Parathyroid adenoma (tissue), 2 donors: ENCODE results near the gene WDR88.

ENCODE experiments used
- H2AFZ ChIP-seq: fragments of 300-600 bp; sonication (generic); one replicate; pipeline ENCODE4 v1.7.0; 2017; ENCODE audit warnings: antibody characterized with exemption, mild to moderate bottlenecking
- H3K27ac ChIP-seq: fragments of 300-600 bp; sonication (generic); one replicate; pipeline ENCODE4 v1.7.0; 2017
- H3K27me3 ChIP-seq: fragments of 300-600 bp; sonication (generic); one replicate; pipeline ENCODE4 v1.7.0; 2017; ENCODE audit warnings: low read length; ENCODE audit not compliant: control insufficient read depth, insufficient read depth
- H3K36me3 ChIP-seq: fragments of 300-600 bp; sonication (generic); one replicate; pipeline ENCODE4 v1.7.0; 2017; ENCODE audit warnings: low read length; ENCODE audit not compliant: control insufficient read depth, insufficient read depth
- H3K4me1 ChIP-seq: fragments of 300-600 bp; sonication (generic); one replicate; pipeline ENCODE4 v1.7.0; 2017; ENCODE audit warnings: control low read depth
- H3K4me2 ChIP-seq: fragments of 300-600 bp; sonication (generic); one replicate; pipeline ENCODE4 v1.7.0; 2017; ENCODE audit warnings: low read length
- H3K4me3 ChIP-seq: fragments of 300-600 bp; sonication (generic); one replicate; pipeline ENCODE4 v1.7.0; 2017; ENCODE audit warnings: low read depth, low read length
- H3K79me2 ChIP-seq: fragments of 300-600 bp; sonication (generic); one replicate; pipeline ENCODE4 v1.7.0; 2017; ENCODE audit warnings: control low read depth
- H3K9ac ChIP-seq: fragments of 300-600 bp; sonication (generic); one replicate; pipeline ENCODE4 v1.7.0; 2017; ENCODE audit warnings: mild to moderate bottlenecking
- H3K9me3 ChIP-seq: fragments of 300-600 bp; sonication (generic); one replicate; pipeline ENCODE4 v1.7.0; 2017; ENCODE audit warnings: low read length; ENCODE audit not compliant: control insufficient read depth
- CTCF ChIP-seq: fragments of 300-600 bp; sonication (generic); IDR thresholded peaks from one replicate; pipeline ENCODE4 v1.7.0; 2017; ENCODE audit warnings: antibody characterized with exemption, mild to moderate bottlenecking
- donor health status: primary hyperparathyroidism.

WDR88 gene

GRCh38 chr19:33090179-33090578 lies 41.7 kb upstream of the WDR88 start:
- Histone ChIP-seq H3K4me2 (no peak overlapping the region), H3K9ac (no peak overlapping the region), H3K4me3 (no peak overlapping the region), H3K79me2 (no peaks in the 10 kb centered on the region), H3K27ac (no peak overlapping the region), H3K9me3 (no peaks in the 10 kb centered on the region), H3K27me3 (no peaks in the 10 kb centered on the region), H3K4me1 (no peaks in the 10 kb centered on the region), H2AFZ (no peak overlapping the region), H3K36me3 (no peaks in the 10 kb centered on the region)
- no peak for TF ChIP-seq CTCF

GRCh38 chr19:33093420-33094210 lies 38.3 kb upstream of the WDR88 start:
- Histone ChIP-seq H3K4me1 (peaks cover 11% of the 10 kb centered on the region), H3K27ac (no peak overlapping the region), H3K9me3 (no peaks in the 10 kb centered on the region), H3K36me3 (no peaks in the 10 kb centered on the region), H3K4me3 (no peak overlapping the region), H2AFZ (no peak overlapping the region), H3K27me3 (no peaks in the 10 kb centered on the region), H3K79me2 (no peaks in the 10 kb centered on the region), H3K4me2 (no peak overlapping the region), H3K9ac (no peak overlapping the region)
- TF ChIP-seq CTCF: no peak

GRCh38 chr19:33094436-33095067 lies 37.4 kb upstream of the WDR88 start:
- H2AFZ ChIP-seq: no peak overlapping the region
- no peaks in the 10 kb centered on the region for H3K9me3 ChIP-seq
- H3K4me2 ChIP-seq: no peak overlapping the region
- no peaks in the 10 kb centered on the region for H3K27me3 ChIP-seq
- H3K36me3 ChIP-seq: no peaks in the 10 kb centered on the region
- H3K4me3 ChIP-seq: no peak overlapping the region
- TF ChIP-seq CTCF: no peak
- no peak overlapping the region for H3K9ac ChIP-seq
- H3K79me2 ChIP-seq: no peaks in the 10 kb centered on the region
- H3K27ac ChIP-seq: no peak overlapping the region
- H3K4me1 ChIP-seq: peaks cover 11% of the 10 kb centered on the region

GRCh38 chr19:33096005-33096404 lies 35.9 kb upstream of the WDR88 start:
- Histone ChIP-seq H3K4me2 (no peak overlapping the region), H2AFZ (no peak overlapping the region), H3K4me3 (no peak overlapping the region), H3K27ac (no peak overlapping the region), H3K79me2 (no peaks in the 10 kb centered on the region), H3K36me3 (no peaks in the 10 kb centered on the region), H3K9me3 (no peaks in the 10 kb centered on the region), H3K27me3 (no peaks in the 10 kb centered on the region), H3K4me1 (peaks cover 11% of the 10 kb centered on the region), H3K9ac (no peak overlapping the region)
- TF ChIP-seq CTCF: no peak
